Thyroid gland (tissue), 4 donors: ENCODE data around the gene PKM.

Experiments used
- CTCF ChIP-seq, 6 experiments: fragments of 200-600 bp in 3 of 6; fragments of 450-650 bp in 3 of 6; sonication (generic) in 3 of 6; IDR thresholded peaks; one replicate each; pipeline ENCODE4 v1.5.1; 2016 to 2019; ENCODE audit warnings: antibody characterized with exemption in 6 of 6, mild to moderate bottlenecking in 2 of 6, inconsistent platforms in 1 of 6, moderate library complexity in 1 of 6
- POLR2A ChIP-seq, 2 donors: fragments of 450-650 bp; IDR thresholded peaks; one replicate each; pipeline ENCODE4 v1.6.1; 2017; ENCODE audit warnings: antibody characterized with exemption in 2 of 2, mild to moderate bottlenecking in 2 of 2, moderate library complexity in 1 of 2

GRCh38 chr15:72200395-72201237 is 30.4 kb downstream of the PKM start:
- TF ChIP-seq CTCF (IDR thresholded peaks at IDR 0.05) (no peak), POLR2A (IDR thresholded peaks at IDR 0.05) (no peak)
